AG09309 (cell line): ENCODE data around the gene KIAA0753.
A peak's percentile ranks its signal among the peaks of the same experiment; 100 is the strongest.

Source experiments
- DNase-seq: peaks from one replicate; pipeline ENCODE4 v3.0.0-alpha.2; 2010; ENCODE audit warnings: low read depth
- H3K4me3 ChIP-seq: 2 replicates; pipeline ENCODE4 v1.5.1; 2011; ENCODE audit warnings: mild to moderate bottlenecking, low read depth, low read length, moderate library complexity; ENCODE audit not compliant: control insufficient read depth
- TF ChIP-seq, protein P1 (sequence below): IDR thresholded peaks from 2 replicates; pipeline ENCODE4 v1.5.1; 2011; ENCODE audit warnings: mild to moderate bottlenecking, low read depth, low read length, inconsistent platforms; ENCODE audit not compliant: insufficient read depth, control insufficient read depth; ENCODE audit errors: missing control alignments

Gene KIAA0753

DNA sequence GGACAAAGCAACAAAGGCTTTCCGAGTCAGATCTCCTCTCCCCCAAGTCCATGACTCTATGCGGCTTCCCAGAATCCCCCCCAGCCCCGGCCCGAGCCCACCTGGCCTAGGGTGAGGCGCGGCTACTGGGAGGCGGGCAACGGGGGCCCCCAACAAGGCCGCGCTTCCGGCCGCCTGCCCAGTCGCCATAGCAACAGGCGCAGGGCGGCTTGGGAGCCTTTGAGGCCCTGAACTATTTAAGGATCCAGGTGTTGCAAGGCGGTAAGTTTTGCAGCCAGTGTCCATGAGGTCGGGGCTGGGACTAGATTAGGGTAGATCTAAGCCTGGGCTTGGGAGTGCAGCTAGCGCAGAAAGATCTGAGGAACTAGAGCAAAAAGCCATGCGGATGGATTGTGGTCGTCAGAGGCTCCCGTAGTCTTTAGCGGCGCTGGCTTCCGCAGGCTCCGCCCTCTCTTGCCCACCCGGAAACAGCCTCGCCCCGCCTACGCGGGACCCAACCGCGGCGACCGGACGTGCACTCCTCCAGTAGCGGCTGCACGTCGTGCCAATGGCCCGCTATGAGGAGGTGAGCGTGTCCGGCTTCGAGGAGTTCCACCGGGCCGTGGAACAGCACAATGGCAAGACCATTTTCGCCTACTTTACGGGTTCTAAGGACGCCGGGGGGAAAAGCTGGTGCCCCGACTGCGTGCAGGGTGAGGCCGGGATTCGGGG lies at the start of gene KIAA0753, which contains the start of gene TXNDC17:
TSS of gene KIAA0753 (minus strand) at position 176 of the 711 bp plus-strand sequence. CDS start 5,608 bp downstream, outside the sequence.
TSS of gene TXNDC17 (plus strand) at position 525 of the 711 bp plus-strand sequence. CDS start at position 548, 23 bp downstream.
- TF ChIP-seq, protein P1, sequence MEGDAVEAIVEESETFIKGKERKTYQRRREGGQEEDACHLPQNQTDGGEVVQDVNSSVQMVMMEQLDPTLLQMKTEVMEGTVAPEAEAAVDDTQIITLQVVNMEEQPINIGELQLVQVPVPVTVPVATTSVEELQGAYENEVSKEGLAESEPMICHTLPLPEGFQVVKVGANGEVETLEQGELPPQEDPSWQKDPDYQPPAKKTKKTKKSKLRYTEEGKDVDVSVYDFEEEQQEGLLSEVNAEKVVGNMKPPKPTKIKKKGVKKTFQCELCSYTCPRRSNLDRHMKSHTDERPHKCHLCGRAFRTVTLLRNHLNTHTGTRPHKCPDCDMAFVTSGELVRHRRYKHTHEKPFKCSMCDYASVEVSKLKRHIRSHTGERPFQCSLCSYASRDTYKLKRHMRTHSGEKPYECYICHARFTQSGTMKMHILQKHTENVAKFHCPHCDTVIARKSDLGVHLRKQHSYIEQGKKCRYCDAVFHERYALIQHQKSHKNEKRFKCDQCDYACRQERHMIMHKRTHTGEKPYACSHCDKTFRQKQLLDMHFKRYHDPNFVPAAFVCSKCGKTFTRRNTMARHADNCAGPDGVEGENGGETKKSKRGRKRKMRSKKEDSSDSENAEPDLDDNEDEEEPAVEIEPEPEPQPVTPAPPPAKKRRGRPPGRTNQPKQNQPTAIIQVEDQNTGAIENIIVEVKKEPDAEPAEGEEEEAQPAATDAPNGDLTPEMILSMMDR: no peak
- H3K4me3 ChIP-seq: peak within 1 kb of the TSS; percentile 98
- peak; percentile 67 for DNase-seq

DNA sequence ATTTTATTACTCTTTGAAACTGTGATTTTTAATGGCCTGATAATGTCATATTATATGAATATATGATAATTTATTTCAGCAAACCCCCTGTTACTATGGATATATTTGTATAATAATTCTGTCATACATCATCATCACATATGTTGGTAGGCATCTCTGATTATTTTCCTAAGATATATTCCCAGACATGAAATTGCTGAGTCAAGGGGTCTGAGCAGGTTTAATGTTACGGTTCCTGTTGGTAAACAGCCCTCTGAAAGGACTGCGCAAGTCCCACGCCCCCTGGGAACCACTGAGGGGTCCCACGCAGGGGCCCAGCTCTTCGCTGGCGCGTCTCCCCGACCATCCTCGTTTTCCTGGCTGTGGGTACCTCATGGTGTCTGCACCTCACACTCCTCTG lies 48.4 kb upstream of the KIAA0753 start:
- TF ChIP-seq, protein P1: no peak
- no peak for DNase-seq
- H3K4me3 ChIP-seq: no peak overlapping the region

DNA sequence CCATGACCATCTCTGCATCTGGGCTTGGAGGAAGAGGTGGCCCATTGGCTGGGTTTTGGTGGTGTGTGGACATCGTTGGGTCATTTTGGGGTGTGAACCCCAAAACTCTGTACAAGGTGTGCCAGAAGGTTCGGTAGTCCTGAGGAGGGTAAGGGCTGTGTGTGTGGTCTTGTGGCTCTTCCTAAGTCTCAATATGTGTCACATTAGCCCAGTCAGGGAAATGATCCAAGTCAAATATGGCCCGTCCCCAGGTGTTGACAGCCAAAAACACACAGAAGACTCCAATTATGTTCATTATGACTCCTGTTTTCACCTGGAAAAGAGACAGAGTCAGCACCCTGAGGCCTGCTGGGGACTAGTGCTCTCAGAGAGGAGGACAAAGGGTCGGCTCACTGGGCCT lies 45.5 kb upstream of the KIAA0753 start:
- no peak overlapping the region for H3K4me3 ChIP-seq
- TF ChIP-seq, protein P1: no peak
- DNase-seq: no peak

DNA sequence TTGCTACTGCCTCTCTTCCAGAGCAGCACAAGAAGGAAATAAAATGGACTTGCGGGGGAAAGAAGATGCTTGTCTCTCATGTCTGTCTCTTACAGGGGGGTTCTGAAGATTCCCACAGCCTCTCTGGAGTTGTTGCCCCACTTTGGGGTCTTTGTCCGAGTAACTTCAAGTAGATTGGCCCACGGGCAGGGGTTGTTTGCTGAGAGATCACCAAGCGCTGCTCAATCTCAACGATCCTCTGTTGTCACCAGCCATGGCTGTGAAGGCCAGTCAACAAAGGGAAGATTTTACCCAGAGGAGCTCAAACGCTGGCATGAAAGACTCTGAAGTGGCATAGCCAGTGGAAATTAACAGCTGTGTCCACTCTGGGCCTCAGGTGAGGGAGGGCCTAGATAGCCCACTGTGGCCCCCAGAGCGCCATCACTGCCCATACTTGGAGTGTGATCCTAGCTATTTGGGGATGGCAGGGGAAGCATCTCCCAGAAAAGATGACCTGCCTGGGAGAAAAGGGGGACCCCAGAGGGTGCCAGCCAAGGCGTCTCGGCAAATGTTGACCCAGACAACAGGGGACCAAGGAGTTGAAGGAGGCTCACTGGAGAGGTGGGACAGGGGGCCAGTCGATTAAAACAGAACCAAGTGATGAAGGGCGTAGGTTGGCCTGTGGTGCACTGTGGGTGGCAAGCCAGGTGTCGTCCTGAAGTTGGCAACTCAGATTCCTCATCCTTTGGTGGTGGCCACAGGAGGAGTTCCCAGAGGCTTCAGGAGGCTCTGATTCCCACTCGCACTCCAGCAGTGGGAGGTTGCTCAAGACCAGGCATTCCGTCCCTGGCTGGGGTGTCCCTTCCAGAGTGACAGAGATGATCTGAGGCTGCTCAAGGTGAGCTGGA lies 44.6 kb upstream of the KIAA0753 start:
- no peak overlapping the region for H3K4me3 ChIP-seq
- TF ChIP-seq, protein P1: no peak
- no peak for DNase-seq

DNA sequence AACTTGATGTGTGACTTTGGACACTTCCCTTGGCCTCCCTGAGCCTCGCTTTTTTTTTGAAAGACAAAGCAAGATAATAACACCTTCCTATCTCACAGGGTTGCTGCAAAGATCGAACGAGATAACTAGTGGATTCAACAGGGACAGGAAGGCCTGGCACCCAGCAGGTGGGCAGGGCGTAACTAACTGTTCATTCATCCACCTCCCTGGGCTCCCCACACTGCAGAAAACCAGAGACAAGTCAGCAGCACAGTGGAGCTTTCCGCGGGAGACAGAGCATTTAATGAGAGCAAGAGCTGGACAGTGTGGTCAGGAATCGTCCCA lies 43.9 kb upstream of the KIAA0753 start:
- H3K4me3 ChIP-seq: no peak overlapping the region
- no peak for DNase-seq
- TF ChIP-seq, protein P1: no peak

DNA sequence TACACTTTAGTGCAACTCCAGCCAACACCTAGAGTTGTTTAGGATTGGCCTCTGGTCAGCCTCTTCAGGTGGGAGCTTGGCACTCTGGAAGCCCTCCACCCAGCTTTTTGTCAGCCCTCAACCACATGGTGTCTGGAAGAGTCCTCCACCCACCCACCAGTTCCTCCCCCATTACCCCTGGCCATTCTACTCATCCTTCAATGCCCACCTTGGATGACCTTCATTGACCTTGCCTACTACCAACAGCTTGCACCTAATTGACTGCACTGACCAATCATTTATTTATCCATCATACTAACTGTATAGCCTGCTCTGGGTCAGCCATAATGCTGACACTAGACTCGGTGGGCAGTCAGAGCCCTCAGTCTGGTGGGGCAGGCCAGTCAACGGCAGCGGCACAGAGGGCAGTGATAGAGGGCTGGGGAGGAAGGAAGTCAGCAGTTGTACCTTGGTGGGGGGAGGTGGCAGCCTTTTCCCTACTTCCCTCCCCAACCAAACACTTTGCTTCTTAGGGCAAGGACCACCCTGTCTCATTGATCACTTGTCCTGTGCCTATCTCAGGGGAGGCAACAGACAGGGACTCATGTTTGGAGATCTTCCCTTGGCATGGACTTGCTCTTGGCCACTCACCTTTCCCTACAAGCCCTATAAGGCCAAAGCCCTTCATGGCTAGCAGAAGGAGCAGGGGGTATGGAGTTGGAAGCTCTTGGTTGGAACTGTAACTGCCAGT lies 43.4 kb upstream of the KIAA0753 start:
- TF ChIP-seq, protein P1: no peak
- DNase-seq: no peak
- H3K4me3 ChIP-seq: no peak overlapping the region
